ENCODE results near the gene SPTB. TPM values are rescaled to one million over a fixed set of nuclear protein-coding genes. Genes with fewer than 3 reads are reported as not detected.

Gene SPTB
- total and polyA plus RNA-seq, 9 donors = 0.28 to 1.4 (median 0.68) TPM

DNA sequence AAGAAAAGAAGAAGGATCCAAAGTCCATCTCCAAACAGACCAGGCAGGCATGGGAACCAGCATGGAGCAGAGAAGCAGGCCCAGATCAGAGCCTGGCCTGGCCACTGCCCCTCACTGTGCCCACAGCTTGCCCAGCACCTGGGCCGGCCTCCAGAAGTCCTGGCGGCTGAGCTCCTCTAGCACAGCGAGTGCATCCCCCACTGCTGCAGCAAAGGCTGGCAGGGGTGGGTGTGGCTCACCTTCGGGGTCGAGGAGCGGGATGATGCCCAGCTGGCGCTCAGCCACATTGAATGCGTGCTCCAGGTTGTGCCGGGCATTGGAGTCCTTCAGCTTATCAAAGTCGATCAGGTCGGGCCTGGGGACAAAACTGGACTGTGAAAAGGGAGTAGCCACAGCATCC lies 78.7 kb downstream of the SPTB start:
- 85 to 91% (median 90%) methylated on average over 11 of the region's 11 CpGs for WGBS, 3 donors
- intact Hi-C loops (cut with DNase I) = no loop called here
- Histone ChIP-seq H3K36me3 (no peaks in the 10 kb centered on the region), H3K4me3 (no peak overlapping the region), H3K27ac (no peak overlapping the region), H3K4me1 (ENCODE audit: insufficient read depth) (no peaks in the 10 kb centered on the region), H3K27me3 (no peaks in the 10 kb centered on the region), H3K9me3 (no peaks in the 10 kb centered on the region)
- no peak for DNase-seq
- TF ChIP-seq POLR2A (IDR thresholded peaks at IDR 0.05) = no peak
- no peak for TF ChIP-seq CTCF (IDR thresholded peaks at IDR 0.05)
- TF ChIP-seq EP300 (IDR thresholded peaks at IDR 0.05) = no peak

GRCh38 chr14:64800000-64800399 lies 79.7 kb downstream of the SPTB start:
- no peak for DNase-seq
- H3K4me1 ChIP-seq (ENCODE audit: insufficient read depth) = no peaks in the 10 kb centered on the region
- H3K9me3 ChIP-seq = no peaks in the 10 kb centered on the region
- no peaks in the 10 kb centered on the region for H3K36me3 ChIP-seq
- TF ChIP-seq CTCF (IDR thresholded peaks at IDR 0.05) (no peak), EP300 (IDR thresholded peaks at IDR 0.05) (no peak), POLR2A (IDR thresholded peaks at IDR 0.05) (no peak)
- H3K27ac ChIP-seq = no peak overlapping the region
- 68 to 82% (median 74%) methylated on average over 3 of the region's 3 CpGs for WGBS, 3 donors
- intact Hi-C loops (cut with DNase I) = no loop called here
- H3K27me3 ChIP-seq = no peaks in the 10 kb centered on the region
- H3K4me3 ChIP-seq = no peak overlapping the region

- Histone ChIP-seq H3K9me3 (no peaks in the 10 kb centered on the region), H3K4me3 (no peak overlapping the region), H3K27me3 (no peaks in the 10 kb centered on the region), H3K4me1 (ENCODE audit: insufficient read depth) (no peaks in the 10 kb centered on the region), H3K36me3 (no peaks in the 10 kb centered on the region), H3K27ac (no peak overlapping the region)
- no peak for TF ChIP-seq EP300 (IDR thresholded peaks at IDR 0.05)
- TF ChIP-seq CTCF (IDR thresholded peaks at IDR 0.05) = no peak
- no peak for TF ChIP-seq POLR2A (IDR thresholded peaks at IDR 0.05)
- 93 to 95% (median 94%) methylated on average over 10 of the region's 10 CpGs for WGBS, 3 donors
- intact Hi-C loops (cut with DNase I) = no loop called here
- DNase-seq = no peak
These were observed 80.2 kb downstream of the SPTB start for GRCh38 chr14:64799555-64799954.

DNA sequence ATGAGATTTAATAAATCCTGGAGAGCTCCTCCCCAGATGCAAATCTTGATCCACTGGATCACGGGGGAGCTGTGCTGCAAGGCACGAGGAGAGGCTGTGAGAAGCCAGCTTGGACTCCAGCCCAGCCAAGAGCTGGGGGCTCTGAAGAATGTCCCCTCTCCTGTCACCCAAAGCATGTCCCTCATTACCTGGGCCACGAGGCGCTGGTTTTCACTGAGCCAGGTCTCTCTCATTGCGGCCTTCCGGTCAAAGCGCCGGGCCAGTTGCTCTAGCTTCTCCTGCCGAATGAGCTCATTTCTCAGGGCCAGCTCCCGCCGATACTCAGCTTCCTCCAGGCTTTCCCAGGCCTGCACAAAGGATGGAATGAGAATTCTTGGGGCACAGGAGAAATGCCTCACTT lies 83.3 kb downstream of the SPTB start:
- no peak for DNase-seq
- intact Hi-C loops (cut with DNase I) = no loop called here
- no peak overlapping the region for H3K27ac ChIP-seq
- 86 to 88% (median 86%) methylated on average over 11 of the region's 11 CpGs for WGBS, 3 donors
- no peaks in the 10 kb centered on the region for H3K4me1 ChIP-seq (ENCODE audit: insufficient read depth)
- no peaks in the 10 kb centered on the region for H3K36me3 ChIP-seq
- no peak overlapping the region for H3K4me3 ChIP-seq
- no peaks in the 10 kb centered on the region for H3K27me3 ChIP-seq
- no peaks in the 10 kb centered on the region for H3K9me3 ChIP-seq
- TF ChIP-seq CTCF (IDR thresholded peaks at IDR 0.05) (no peak), POLR2A (IDR thresholded peaks at IDR 0.05) (no peak), EP300 (IDR thresholded peaks at IDR 0.05) (no peak)

GRCh38 chr14:64795921-64796320 lies 83.8 kb downstream of the SPTB start:
- no peak for TF ChIP-seq CTCF (IDR thresholded peaks at IDR 0.05)
- 63 to 75% (median 69%) methylated on average over 3 of the region's 3 CpGs for WGBS, 3 donors
- Histone ChIP-seq H3K9me3 (no peaks in the 10 kb centered on the region), H3K36me3 (no peaks in the 10 kb centered on the region), H3K4me1 (ENCODE audit: insufficient read depth) (no peaks in the 10 kb centered on the region), H3K27me3 (no peaks in the 10 kb centered on the region), H3K27ac (no peak overlapping the region), H3K4me3 (no peak overlapping the region)
- intact Hi-C loops (cut with DNase I) = no loop called here
- DNase-seq = no peak
